Cerebellar cortex (tissue), 1 donor: ENCODE data around the gene EQTN.
"Not testable (repeated sequence)": the region's sequence is repeated elsewhere in the genome, so short reads cannot be mapped to it uniquely, and the experiment has no call there.

Source experiments
- DNase-seq: peaks from one replicate; pipeline ENCODE4 v3.0.0-alpha.2; 2015; ENCODE audit warnings: low spot score

The EQTN gene

GRCh38 chr9:27293996-27294395 is 3.0 kb downstream of the EQTN start:
- no peak for DNase-seq

- DNase-seq, result no peak
These were observed 4.1 kb downstream of the EQTN start for GRCh38 chr9:27292659-27293405.

- no peak for DNase-seq
These were observed 5.7 kb downstream of the EQTN start for GRCh38 chr9:27291292-27291691.

- no peak for DNase-seq
These were observed 14.7 kb downstream of the EQTN start for GRCh38 chr9:27282269-27282668.

- DNase-seq, result no peak
These were observed 16.1 kb downstream of the EQTN start for GRCh38 chr9:27280860-27281259.

- DNase-seq, result no peak
These were observed 16.7 kb downstream of the EQTN start for GRCh38 chr9:27280249-27280648.

- no peak for DNase-seq
These were observed 17.3 kb downstream of the EQTN start for GRCh38 chr9:27279611-27280010.

GRCh38 chr9:27278374-27278773 is 18.6 kb downstream of the EQTN start:
- DNase-seq, result no peak

GRCh38 chr9:27276193-27277030 is 20.5 kb downstream of the EQTN start:
- peak; percentile 75 for DNase-seq

- DNase-seq, result no peak
These were observed 23.8 kb downstream of the EQTN start for GRCh38 chr9:27273186-27273585.

- DNase-seq, result no peak
These were observed 24.8 kb downstream of the EQTN start for GRCh38 chr9:27272103-27272502.

- DNase-seq, result no peak
These were observed 35.3 kb downstream of the EQTN start for GRCh38 chr9:27261517-27262211.

- no peak for DNase-seq
These were observed 36.0 kb downstream of the EQTN start for GRCh38 chr9:27260789-27261516.

GRCh38 chr9:27258662-27259061 is 38.3 kb downstream of the EQTN start:
- DNase-seq, result no peak

- no peak for DNase-seq
These were observed 48.2 kb downstream of the EQTN start for GRCh38 chr9:27248702-27249101.

- DNase-seq, result peak; percentile 13
These were observed 49.2 kb downstream of the EQTN start for GRCh38 chr9:27247756-27248155.

GRCh38 chr9:27239648-27240047 is 57.3 kb downstream of the EQTN start:
- DNase-seq, result not testable (repeated sequence)
